GM23248 (cell line): Measurements from ENCODE around the gene NUP205.

Source experiments
- EZH2 ChIP-seq: fragments of 200-600 bp; sonication (generic); IDR thresholded peaks from 2 replicates; pipeline ENCODE4 v1.6.1; 2018; ENCODE audit warnings: antibody characterized with exemption, mild to moderate bottlenecking; ENCODE audit not compliant: insufficient read depth, poor library complexity, severe bottlenecking
- EZH2phosphoT487 ChIP-seq: fragments of 200-600 bp; sonication (generic); IDR thresholded peaks from 2 replicates; pipeline ENCODE4 v1.6.1; 2018; ENCODE audit warnings: antibody characterized with exemption, moderate library complexity, mild to moderate bottlenecking, low read depth; ENCODE audit not compliant: insufficient read depth

DNA sequence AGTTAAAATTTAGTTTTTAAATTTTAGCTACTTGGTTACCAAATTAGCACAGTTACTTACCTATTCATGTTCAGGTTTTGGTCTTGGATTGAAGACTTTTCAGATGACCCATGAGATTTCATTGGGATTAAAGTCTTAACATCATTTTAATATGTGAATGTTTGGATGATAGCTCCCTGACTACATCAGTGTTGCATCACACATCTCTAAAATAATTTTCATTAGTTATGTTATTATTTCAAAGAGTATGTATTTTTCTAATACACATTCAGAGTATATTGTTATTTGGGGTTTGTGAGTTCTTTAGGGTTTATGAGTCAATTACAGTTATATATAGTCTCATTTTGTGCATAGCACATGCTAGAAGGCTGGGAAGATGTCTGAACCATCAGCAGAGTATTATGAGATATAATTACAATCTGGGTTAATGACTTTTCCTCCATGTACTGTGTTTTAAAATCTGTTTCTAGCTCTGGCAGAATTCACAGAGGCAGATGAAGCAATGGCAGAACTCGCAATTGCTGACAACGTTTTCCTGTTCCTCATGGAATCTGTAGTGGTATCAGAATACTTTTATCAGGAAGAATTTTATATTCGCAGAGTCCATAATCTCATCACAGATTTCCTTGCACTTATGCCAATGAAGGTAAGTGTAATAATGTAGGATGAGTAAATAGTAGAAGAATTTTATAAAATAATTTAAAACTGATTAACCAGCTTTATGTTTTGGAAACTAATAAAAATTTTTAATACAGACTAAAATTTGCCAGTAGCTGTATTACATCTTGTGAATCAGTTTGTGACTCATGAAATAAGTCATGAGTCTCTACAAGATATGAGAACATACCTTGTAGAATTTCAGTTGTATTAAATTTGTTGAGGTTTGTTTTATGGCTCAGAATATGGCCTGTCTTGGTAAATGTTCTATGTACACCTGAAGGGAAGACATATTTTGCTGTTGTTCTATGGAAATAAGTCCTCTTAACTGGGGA is 26.9 kb downstream of the NUP205 start:
- no peak for TF ChIP-seq EZH2phosphoT487
- no peak for TF ChIP-seq EZH2
